Natural killer cell (primary cell): ENCODE measurements around the gene ANKLE1. TPM values are rescaled to one million over a fixed set of nuclear protein-coding genes. Genes with fewer than 3 reads are reported as not detected.

ENCODE experiments used
- ATAC-seq, 3 donors: fragments of 150-1000 bp in 2 of 3; fragments of 200-7000 bp in 1 of 3; cut with Tn5 transposase; 1 replicate in 1 of 3; 2 replicates in 2 of 3; pipeline ENCODE4 v1.10.0; 2021; ENCODE audit warnings: mild to moderate bottlenecking in 2 of 3, moderate library complexity in 2 of 3
- DNase-seq, 2 donors: peaks; one replicate each; pipeline versions ENCODE4 v3.0.0 to v3.0.0-alpha.2; 2013 to 2021; ENCODE audit warnings: mixed read lengths in 1 of 2
- H3K27ac ChIP-seq: one replicate; pipeline ENCODE4 v1.5.1; 2013; ENCODE audit warnings: mild to moderate bottlenecking, low read length
- H3K27me3 ChIP-seq: one replicate; pipeline ENCODE4 v1.6.1; 2013; ENCODE audit warnings: low read length; ENCODE audit not compliant: control insufficient read depth, insufficient read depth
- H3K36me3 ChIP-seq: one replicate; pipeline ENCODE4 v1.6.1; 2013; ENCODE audit warnings: low read length; ENCODE audit not compliant: control insufficient read depth, insufficient read depth
- H3K4me1 ChIP-seq: one replicate; pipeline ENCODE4 v1.6.1; 2013; ENCODE audit warnings: low read length; ENCODE audit not compliant: control insufficient read depth, insufficient read depth
- H3K4me3 ChIP-seq: one replicate; pipeline ENCODE4 v1.5.1; 2013; ENCODE audit warnings: low read length
- H3K9me3 ChIP-seq: one replicate; pipeline ENCODE4 v1.6.1; 2013; ENCODE audit warnings: low read length; ENCODE audit not compliant: control insufficient read depth, insufficient read depth
- H3K27ac Mint-ChIP-seq, 2 donors: one replicate each; pipeline ENCODE4 v1.8.0; 2022; ENCODE audit warnings: mild to moderate bottlenecking in 2 of 2, mixed read lengths in 2 of 2, moderate library complexity in 1 of 2
- H3K27me3 Mint-ChIP-seq, 2 donors: one replicate each; pipeline ENCODE4 v1.8.0; 2022; ENCODE audit warnings: low read depth in 2 of 2, mixed read lengths in 2 of 2
- H3K36me3 Mint-ChIP-seq: one replicate; pipeline ENCODE4 v1.8.0; 2022; ENCODE audit warnings: mixed read lengths
- H3K4me1 Mint-ChIP-seq, 2 donors: one replicate each; pipeline ENCODE4 v1.8.0; 2022; ENCODE audit warnings: mixed read lengths in 2 of 2
- H3K4me3 Mint-ChIP-seq: one replicate; pipeline ENCODE4 v1.8.0; 2022; ENCODE audit warnings: mild to moderate bottlenecking, moderate library complexity, mixed read lengths
- H3K9me3 Mint-ChIP-seq, 2 donors: one replicate each; pipeline ENCODE4 v1.8.0; 2022; ENCODE audit warnings: mixed read lengths in 2 of 2
- CTCF ChIP-seq: fragments of 200-600 bp; IDR thresholded peaks from one replicate; pipeline ENCODE4 v1.8.0; 2022; ENCODE audit warnings: antibody characterized with exemption
- WGBS: methylation state at CpG from one replicate; pipeline ENCODE4 v1.1.7; 2013; ENCODE audit warnings: missing lambda C conversion rate; ENCODE audit not compliant: insufficient coverage; 5-methylcytosine and 5-hydroxymethylcytosine counted together
- intact Hi-C: fragments of 100-400 bp; cut with micrococcal nuclease; formaldehyde crosslinking; loops from one replicate; pipeline ENCODE4 v1.14.2; 2022
- total RNA-seq, 4 donors: library from RNA; stranded (reverse); fragments of 120-200 nt in 1 of 4; gene quantifications; one replicate each; pipeline versions ENCODE4 v1.2.3 to v1.2.4, GENCODE V29; 2013 to 2022

ANKLE1 gene
- total RNA-seq, 3 donors from 2014 or later (not counting 1 experiment from before 2014, with no cell fraction given) = 1.3 to 3.6 (median 2.0) TPM

GRCh38 chr19:17237747-17238706 is 43.7 kb upstream of the ANKLE1 start:
- TF ChIP-seq CTCF = no peak
- Mint-ChIP-seq H3K36me3 (no peaks in the 10 kb centered on the region), H3K4me1 (peaks cover 0 to 27% of the 10 kb centered on the region in 2 donors), H3K9me3 (no peaks in the 10 kb centered on the region), H3K4me3 (peak overlapping the region; percentile 64), H3K27ac (no peak overlapping the region), H3K27me3 (no peaks in the 10 kb centered on the region)
- Histone ChIP-seq H3K4me3 (no peak overlapping the region), H3K27ac (no peak overlapping the region), H3K27me3 (no peaks in the 10 kb centered on the region), H3K36me3 (no peaks in the 10 kb centered on the region), H3K4me1 (peaks cover 16% of the 10 kb centered on the region), H3K9me3 (no peaks in the 10 kb centered on the region)
- DNase-seq (no peak), ATAC-seq (no peak)
- intact Hi-C loops = no loop called here
- 97% methylated on average over 13 of the region's 13 CpGs for WGBS

GRCh38 chr19:17240062-17240752 is 41.5 kb upstream of the ANKLE1 start:
- no peaks in the 10 kb centered on the region for H3K27me3 Mint-ChIP-seq

GRCh38 chr19:17240826-17241399 is 40.8 kb upstream of the ANKLE1 start:
- WGBS = 96% methylated on average over 6 of the region's 6 CpGs
- Histone ChIP-seq H3K27me3 (no peaks in the 10 kb centered on the region), H3K27ac (no peak overlapping the region), H3K9me3 (no peaks in the 10 kb centered on the region), H3K4me1 (peaks cover 11% of the 10 kb centered on the region), H3K4me3 (no peak overlapping the region), H3K36me3 (no peaks in the 10 kb centered on the region)
- no peak for DNase-seq
- intact Hi-C loops = no loop called here
- Mint-ChIP-seq H3K27ac (no peak overlapping the region), H3K4me3 (no peak overlapping the region), H3K4me1 (peaks cover 0 to 12% of the 10 kb centered on the region in 2 donors), H3K27me3 (no peaks in the 10 kb centered on the region), H3K36me3 (no peaks in the 10 kb centered on the region), H3K9me3 (no peaks in the 10 kb centered on the region)
- no peak for TF ChIP-seq CTCF
- no peak for ATAC-seq

More at GRCh38 chr19:17240062-17240752, 41.5 kb upstream of the ANKLE1 start:
- no peaks in the 10 kb centered on the region for H3K9me3 Mint-ChIP-seq
- WGBS = 89% methylated on average over 24 of the region's 24 CpGs
- ATAC-seq (no peak), DNase-seq (no peak)
- no peaks in the 10 kb centered on the region for H3K27me3 ChIP-seq
- intact Hi-C loops = no loop called here
- no peak overlapping the region for H3K4me3 ChIP-seq
- H3K27ac Mint-ChIP-seq = no peak overlapping the region
- H3K4me3 Mint-ChIP-seq = no peak overlapping the region
- no peak for TF ChIP-seq CTCF
- H3K4me1 Mint-ChIP-seq = peaks cover 0 to 19% of the 10 kb centered on the region in 2 donors
- H3K36me3 Mint-ChIP-seq = no peaks in the 10 kb centered on the region
- H3K9me3 ChIP-seq = no peaks in the 10 kb centered on the region
- no peak overlapping the region for H3K27ac ChIP-seq
- H3K4me1 ChIP-seq = peaks cover 13% of the 10 kb centered on the region
- no peaks in the 10 kb centered on the region for H3K36me3 ChIP-seq
